ENCODE data around the gene LIN7A.

GRCh38 chr12:80821513-80822000 lies 116.2 kb downstream of the LIN7A start:
- TF ChIP-seq MAFK (IDR thresholded peaks at IDR 0.05; ENCODE audit: low read depth, low read length) (no peak), CTCF (conservative IDR thresholded peaks at IDR 0.05; ENCODE audit: low read depth, low read length) (no peak), POLR2A (IDR thresholded peaks at IDR 0.05; ENCODE audit: low read depth, low read length) (no peak), MXI1 (IDR thresholded peaks at IDR 0.05; ENCODE audit: borderline replicate concordance, low read depth, low read length) (no peak), RAD21 (IDR thresholded peaks at IDR 0.05; ENCODE audit: low read length) (no peak), USF2 (IDR thresholded peaks at IDR 0.05; ENCODE audit: low read depth, low read length) (no peak), CEBPB (IDR thresholded peaks at IDR 0.05; ENCODE audit: low read depth, low read length) (no peak), MAZ (IDR thresholded peaks at IDR 0.05; ENCODE audit: borderline replicate concordance, low read depth, low read length) (no peak), NFE2L2 (IDR thresholded peaks at IDR 0.05; ENCODE audit: low read depth, low read length) (no peak)

Measured in IMR-90 (cell line).